Body of pancreas (tissue), 4 donors: Measurements from ENCODE around the gene PRELID2.

ENCODE experiments used
- POLR2A ChIP-seq, 3 donors: fragments of 450-650 bp; IDR thresholded peaks; one replicate each; pipeline ENCODE4 v1.6.1; 2016; ENCODE audit warnings: antibody characterized with exemption in 3 of 3, mild to moderate bottlenecking in 2 of 3
- TF ChIP-seq, protein P1 (sequence below), 7 experiments: fragments of 450-650 bp in 4 of 7; fragments of 200-600 bp in 3 of 7; sonication (generic) in 3 of 7; IDR thresholded peaks; one replicate each; pipeline ENCODE4 v1.5.1; 2016 to 2019; ENCODE audit warnings: antibody characterized with exemption in 7 of 7

DNA sequence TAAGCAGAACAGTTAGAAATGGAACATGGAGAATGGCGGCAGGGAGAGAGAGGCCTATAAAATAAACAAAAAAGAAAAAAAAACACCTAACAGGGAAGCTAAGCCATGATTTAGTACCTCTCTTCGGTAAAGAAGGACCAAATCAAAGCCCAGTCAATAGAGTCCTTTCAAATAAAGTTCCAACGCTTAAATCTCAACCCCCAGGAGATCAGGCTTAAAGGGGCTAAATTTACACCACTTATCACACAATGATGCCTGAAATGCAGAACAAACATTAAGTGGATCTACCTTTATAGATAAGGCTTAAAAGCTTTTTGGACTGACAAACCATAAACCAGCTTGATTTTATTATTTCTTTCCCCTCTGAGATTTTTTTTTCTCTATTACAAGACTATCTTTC, 66.3 kb downstream of the PRELID2 start:
- no peak for TF ChIP-seq POLR2A (IDR thresholded peaks at IDR 0.05)
- TF ChIP-seq, protein P1, sequence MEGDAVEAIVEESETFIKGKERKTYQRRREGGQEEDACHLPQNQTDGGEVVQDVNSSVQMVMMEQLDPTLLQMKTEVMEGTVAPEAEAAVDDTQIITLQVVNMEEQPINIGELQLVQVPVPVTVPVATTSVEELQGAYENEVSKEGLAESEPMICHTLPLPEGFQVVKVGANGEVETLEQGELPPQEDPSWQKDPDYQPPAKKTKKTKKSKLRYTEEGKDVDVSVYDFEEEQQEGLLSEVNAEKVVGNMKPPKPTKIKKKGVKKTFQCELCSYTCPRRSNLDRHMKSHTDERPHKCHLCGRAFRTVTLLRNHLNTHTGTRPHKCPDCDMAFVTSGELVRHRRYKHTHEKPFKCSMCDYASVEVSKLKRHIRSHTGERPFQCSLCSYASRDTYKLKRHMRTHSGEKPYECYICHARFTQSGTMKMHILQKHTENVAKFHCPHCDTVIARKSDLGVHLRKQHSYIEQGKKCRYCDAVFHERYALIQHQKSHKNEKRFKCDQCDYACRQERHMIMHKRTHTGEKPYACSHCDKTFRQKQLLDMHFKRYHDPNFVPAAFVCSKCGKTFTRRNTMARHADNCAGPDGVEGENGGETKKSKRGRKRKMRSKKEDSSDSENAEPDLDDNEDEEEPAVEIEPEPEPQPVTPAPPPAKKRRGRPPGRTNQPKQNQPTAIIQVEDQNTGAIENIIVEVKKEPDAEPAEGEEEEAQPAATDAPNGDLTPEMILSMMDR (IDR thresholded peaks at IDR 0.05), result no peak
